Psoas muscle (tissue), 8 donors: ENCODE measurements around the gene PTGDR2. TPM values are rescaled to one million over a fixed set of nuclear protein-coding genes. Genes with fewer than 3 reads are reported as not detected.

Experiments
- ATAC-seq, 4 donors: fragments of 200-7000 bp; cut with Tn5 transposase; one replicate each; pipeline ENCODE4 v1.9.1; 2020; ENCODE audit warnings: moderate library complexity in 3 of 4, mild to moderate bottlenecking in 2 of 4
- DNase-seq, 2 donors: peaks; one replicate each; pipeline ENCODE4 v3.0.0-alpha.2; 2020
- H3K27ac ChIP-seq: fragments of 200-600 bp; one replicate; pipeline ENCODE4 v1.8.0; 2022
- H3K27me3 ChIP-seq, 3 donors: fragments of 200-600 bp in 1 of 3; one replicate each; pipeline versions ENCODE4 v1.6.1 to v1.8.0; 2013 to 2022; ENCODE audit warnings: low read length in 2 of 3, mild to moderate bottlenecking in 2 of 3, moderate library complexity in 1 of 3; ENCODE audit not compliant: insufficient read depth in 3 of 3
- H3K36me3 ChIP-seq, 2 donors: fragments of 200-600 bp in 1 of 2; one replicate each; pipeline versions ENCODE4 v1.6.1 to v1.8.0; 2013 to 2022; ENCODE audit warnings: low read depth in 1 of 2, mild to moderate bottlenecking in 1 of 2, moderate library complexity in 1 of 2; ENCODE audit not compliant: insufficient read depth in 1 of 2
- H3K4me1 ChIP-seq: fragments of 200-600 bp; one replicate; pipeline ENCODE4 v1.8.0; 2022
- H3K4me3 ChIP-seq: fragments of 200-600 bp; one replicate; pipeline ENCODE4 v1.8.0; 2022; ENCODE audit warnings: mild to moderate bottlenecking
- H3K9me3 ChIP-seq: fragments of 200-600 bp; one replicate; pipeline ENCODE4 v1.8.0; 2022
- CTCF ChIP-seq: fragments of 200-600 bp; IDR thresholded peaks from one replicate; pipeline ENCODE4 v1.8.0; 2022; ENCODE audit warnings: antibody characterized with exemption
- WGBS, 3 donors: extraction: QIAGEN DNeasy Blood & Tissue Kit; methylation state at CpG; one replicate each; pipeline versions ENCODE4 v1.1.6 to v1.1.7; 2013; 5-methylcytosine and 5-hydroxymethylcytosine counted together
- intact Hi-C, 2 donors: fragments of 100-400 bp; cut with DNase I; formaldehyde crosslinking; loops; one replicate each; pipeline versions ENCODE4 v1.11.0 to v1.14.2; 2022
- polyA plus RNA-seq, 3 donors: library from polyadenylated mRNA; stranded (reverse); fragments of 200-250 nt; gene quantifications; one replicate each; pipeline ENCODE4 v1.2.3, GENCODE V29; 2013
- total RNA-seq, 4 donors: library from RNA; stranded (reverse); fragmentation: NEBNext Ultra II Directional in 2 of 4; extraction: Animal tissue kit (Norgen Biotek cat#: 25700) in 2 of 4; gene quantifications; one replicate each; pipeline versions ENCODE4 v1.2.1 to v1.2.4, GENCODE V29; 2021 to 2023
- donor health status: healthy with polysubstance abuse.
- donor health status: DM: no; HTN: no; CAD: no; lungs with moderate emphysema.
- donor health status: Bipolar disorder and iron deficiency.
- donor health status: healthy.
- donor health status: DM: yes; HTN: yes; CAD: no.
- donor health status: DM: no; HTN: no; CAD: no.
- donor health status: DM: no; HTN: no; CAD: no.
- donor health status: DM: yes; HTN: yes; CAD: no.

PTGDR2 gene
- total and polyA plus RNA-seq, 7 donors: 0.53 to 13.9 (median 1.2) TPM

- H3K4me3 ChIP-seq: no peak within 1 kb of the TSS
- DNase-seq (peak in 1 of 2 donors; percentile 41), ATAC-seq (peak in 1 of 4 donors; percentile 7)
- intact Hi-C loops: no loop called here
- no peak within 1 kb of the TSS for H3K27ac ChIP-seq
- no peak for TF ChIP-seq CTCF
- H3K27me3 ChIP-seq: no peaks in the 10 kb centered on the region
- H3K4me1 ChIP-seq: peaks cover 16% of the 10 kb centered on the region
- 60 to 62% (median 61%) methylated on average over 12 to 13 of the region's 13 CpGs for WGBS, 3 donors
- no peaks in the 10 kb centered on the region for H3K36me3 ChIP-seq
- no peaks in the 10 kb centered on the region for H3K9me3 ChIP-seq
Observed at GRCh38 chr11:60866911-60867870, 11.4 kb upstream of the PTGDR2 start, which contains the start of gene ZP1. ZP1 (plus strand) TSS chr11:60867542; CDS start chr11:60867562, 20 bp downstream.

GRCh38 chr11:60864856-60865513 lies 9.2 kb upstream of the PTGDR2 start:
- no peak for TF ChIP-seq CTCF
- DNase-seq (peak in 1 of 2 donors; percentile 20), ATAC-seq (no peak)
- Histone ChIP-seq H3K4me1 (no peaks in the 10 kb centered on the region), H3K27me3 (no peaks in the 10 kb centered on the region), H3K9me3 (no peaks in the 10 kb centered on the region), H3K36me3 (no peaks in the 10 kb centered on the region), H3K4me3 (no peak overlapping the region), H3K27ac (no peak overlapping the region)
- intact Hi-C loops: no loop called here
- WGBS, 3 donors: 68 to 80% (median 76%) methylated on average over 7 of the region's 7 CpGs

DNA sequence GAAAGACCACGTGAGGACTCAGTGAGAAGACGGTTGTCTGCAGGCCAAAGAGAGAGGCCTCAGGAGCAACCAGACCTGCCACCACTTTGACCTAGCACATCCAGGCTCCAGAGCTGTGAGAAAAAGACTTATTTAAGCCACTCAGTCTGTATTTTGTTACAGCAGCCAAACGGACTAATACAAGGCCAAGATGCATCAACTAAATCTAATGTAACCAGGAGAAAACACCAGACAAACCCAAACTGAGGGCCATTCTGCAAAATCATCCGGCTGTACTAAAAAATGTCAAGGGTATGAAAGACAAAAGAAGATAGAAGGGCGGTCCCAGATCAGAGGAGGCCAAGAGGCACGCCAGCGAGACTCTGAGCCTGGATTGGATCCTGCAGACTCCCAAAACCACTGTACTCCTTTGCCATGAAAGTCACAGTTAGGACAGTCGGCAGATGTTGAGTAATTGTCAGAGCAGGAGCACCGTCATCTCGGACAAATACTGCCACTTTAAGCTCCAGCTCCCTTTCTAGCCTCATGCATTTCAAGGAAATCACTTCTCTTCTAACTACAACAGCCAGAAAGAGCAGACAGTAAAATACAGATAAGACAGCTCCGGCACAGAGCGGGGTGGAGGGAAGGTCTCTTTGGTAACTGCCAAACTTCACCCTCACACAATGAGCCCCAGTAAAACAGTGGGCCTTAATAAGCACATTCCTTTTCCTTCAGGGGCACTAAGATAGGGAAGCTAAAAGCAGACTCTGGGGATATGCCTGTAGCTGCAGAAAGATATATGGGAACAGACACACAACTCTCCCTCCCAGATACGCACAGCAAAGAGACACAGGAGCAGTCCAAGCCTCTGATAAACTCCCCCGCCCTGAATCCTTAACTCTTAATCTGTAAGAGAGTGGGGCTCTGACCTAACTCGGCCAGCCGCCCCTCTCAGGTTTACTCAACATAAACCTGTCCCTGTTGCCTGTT lies 8.1 kb upstream of the PTGDR2 start:
- no peak overlapping the region for H3K4me3 ChIP-seq
- no peak for ATAC-seq
- H3K27me3 ChIP-seq: no peaks in the 10 kb centered on the region
- 79 to 83% (median 80%) methylated on average over 16 of the region's 16 CpGs for WGBS, 3 donors
- no peak overlapping the region for H3K27ac ChIP-seq
- DNase-seq: peak in 1 of 2 donors; percentile 19
- intact Hi-C loops: no loop called here
- no peak for TF ChIP-seq CTCF
- H3K9me3 ChIP-seq: no peaks in the 10 kb centered on the region
- no peaks in the 10 kb centered on the region for H3K36me3 ChIP-seq
- no peaks in the 10 kb centered on the region for H3K4me1 ChIP-seq

- H3K27ac ChIP-seq: no peak overlapping the region
- WGBS, 3 donors: 88 to 91% (median 89%) methylated on average over 9 of the region's 9 CpGs
- intact Hi-C loops: no loop called here
Observed at GRCh38 chr11:60862171-60862570, 6.4 kb upstream of the PTGDR2 start.

More at GRCh38 chr11:60862171-60862570, 6.4 kb upstream of the PTGDR2 start:
- no peak for TF ChIP-seq CTCF
- DNase-seq (peak in 1 of 2 donors; percentile 34), ATAC-seq (no peak)
- H3K4me1 ChIP-seq: no peaks in the 10 kb centered on the region
- no peaks in the 10 kb centered on the region for H3K27me3 ChIP-seq
- H3K36me3 ChIP-seq: no peaks in the 10 kb centered on the region
- H3K4me3 ChIP-seq: no peak overlapping the region
- no peaks in the 10 kb centered on the region for H3K9me3 ChIP-seq
